ENCODE measurements around the gene TULP4.

GRCh38 chr6:158503222-158503621 is 191.0 kb downstream of the TULP4 start:
- TF ChIP-seq POLR2AphosphoS5 (IDR thresholded peaks at IDR 0.05) (no peak), CTCF (IDR thresholded peaks at IDR 0.05) (no peak), POLR2A (IDR thresholded peaks at IDR 0.05) (no peak), EP300 (IDR thresholded peaks at IDR 0.05) (no peak)

All from upper lobe of left lung (tissue), 4 donors.